Naive thymus-derived CD4-positive, alpha-beta T cell (primary cell): ENCODE data around the gene KIF11. TPM values are rescaled to one million over a fixed set of nuclear protein-coding genes. Genes with fewer than 3 reads are reported as not detected.

Experiments used
- ATAC-seq: fragments of 150-1000 bp; cut with Tn5 transposase; 2 replicates; pipeline ENCODE4 v1.10.0; 2021; ENCODE audit warnings: mild to moderate bottlenecking, moderate library complexity
- CTCF ChIA-PET: fragments of 350-600 bp; sonication (Branson Sonifier 250); formaldehyde crosslinking; loops from one replicate; lab custom pipeline; 2021; ENCODE audit warnings: antibody characterized with exemption; lab: Charles Lee
- POLR2A ChIA-PET: fragments of 350-600 bp; sonication (Branson Sonifier 250); formaldehyde crosslinking; loops from one replicate; lab custom pipeline; 2021; ENCODE audit warnings: antibody characterized with exemption, inconsistent platforms; lab: Charles Lee
- DNase-seq, 9 donors: peaks; one replicate each; pipeline versions ENCODE4 v3.0.0 to v3.0.0-alpha.2; 2020 to 2022; ENCODE audit warnings: mixed read lengths in 1 of 9
- H3K27ac ChIP-seq: one replicate; pipeline ENCODE4 v1.7.0; 2013; ENCODE audit warnings: mild to moderate bottlenecking, low read depth, low read length, moderate library complexity
- H3K27me3 ChIP-seq, 2 donors: one replicate each; pipeline ENCODE4 v1.7.0; 2013; ENCODE audit warnings: low read length in 2 of 2, mild to moderate bottlenecking in 2 of 2, moderate library complexity in 2 of 2; ENCODE audit not compliant: control insufficient read depth in 2 of 2, insufficient read depth in 2 of 2
- H3K36me3 ChIP-seq, 3 experiments: 1 replicate in 2 of 3; 2 replicates in 1 of 3; pipeline ENCODE4 v1.7.0; 2013; ENCODE audit warnings: low read length in 3 of 3, mild to moderate bottlenecking in 3 of 3, moderate library complexity in 1 of 3; ENCODE audit not compliant: insufficient read depth in 3 of 3, control insufficient read depth in 2 of 3
- H3K4me1 ChIP-seq, 2 donors: one replicate each; pipeline ENCODE4 v1.7.0; 2013; ENCODE audit warnings: low read length in 2 of 2, mild to moderate bottlenecking in 2 of 2, moderate library complexity in 1 of 2; ENCODE audit not compliant: control insufficient read depth in 2 of 2, insufficient read depth in 2 of 2
- H3K4me3 ChIP-seq: 2 replicates; pipeline ENCODE4 v1.7.0; 2013; ENCODE audit warnings: mild to moderate bottlenecking, low read length
- H3K9me3 ChIP-seq, 3 experiments: 1 replicate in 2 of 3; 2 replicates in 1 of 3; pipeline ENCODE4 v1.7.0; 2013; ENCODE audit warnings: low read length in 3 of 3; ENCODE audit not compliant: control insufficient read depth in 2 of 3
- H3K27ac Mint-ChIP-seq, 9 donors: one replicate each; pipeline ENCODE4 v1.8.0; 2020 to 2022; ENCODE audit warnings: mixed read lengths in 9 of 9, mild to moderate bottlenecking in 8 of 9, moderate library complexity in 5 of 9, inconsistent platforms in 2 of 9
- H3K27me3 Mint-ChIP-seq, 5 donors: one replicate each; pipeline ENCODE4 v1.8.0; 2021 to 2022; ENCODE audit warnings: mixed read lengths in 5 of 5, mild to moderate bottlenecking in 1 of 5
- H3K36me3 Mint-ChIP-seq, 5 donors: one replicate each; pipeline ENCODE4 v1.8.0; 2020 to 2022; ENCODE audit warnings: mixed read lengths in 5 of 5, mild to moderate bottlenecking in 3 of 5, inconsistent platforms in 1 of 5
- H3K4me1 Mint-ChIP-seq, 7 donors: one replicate each; pipeline ENCODE4 v1.8.0; 2020 to 2022; ENCODE audit warnings: mixed read lengths in 7 of 7, mild to moderate bottlenecking in 3 of 7, inconsistent platforms in 1 of 7
- H3K4me3 Mint-ChIP-seq, 10 donors: one replicate each; pipeline ENCODE4 v1.8.0; 2020 to 2022; ENCODE audit warnings: mild to moderate bottlenecking in 10 of 10, mixed read lengths in 10 of 10, moderate library complexity in 6 of 10, inconsistent platforms in 2 of 10
- H3K9me3 Mint-ChIP-seq, 11 donors: one replicate each; pipeline ENCODE4 v1.8.0; 2020 to 2022; ENCODE audit warnings: mixed read lengths in 11 of 11, mild to moderate bottlenecking in 4 of 11, inconsistent platforms in 1 of 11, moderate library complexity in 1 of 11
- intact Hi-C, 2 donors: fragments of 100-400 bp; cut with micrococcal nuclease; formaldehyde crosslinking; loops; one replicate each; pipeline ENCODE4 v1.15.1; 2023
- polyA plus RNA-seq, 2 donors: library from polyadenylated mRNA; unstranded; fragments of 300-500 nt; fragmentation: Illumina TruSeq; gene quantifications; one replicate each; pipeline ENCODE4 v1.2.3, GENCODE V29; 2021
- total RNA-seq, 6 experiments: library from RNA in 5 of 6; stranded (reverse) in 5 of 6; gene quantifications; 1 replicate in 5 of 6; 2 replicates in 1 of 6; pipeline ENCODE4 v1.2.3 and lab custom pipeline; 2021 to 2026

Gene KIF11
- total and polyA plus RNA-seq, 7 experiments from 2014 or later: 0.19 to 52.6 (median 0.70) TPM

DNA sequence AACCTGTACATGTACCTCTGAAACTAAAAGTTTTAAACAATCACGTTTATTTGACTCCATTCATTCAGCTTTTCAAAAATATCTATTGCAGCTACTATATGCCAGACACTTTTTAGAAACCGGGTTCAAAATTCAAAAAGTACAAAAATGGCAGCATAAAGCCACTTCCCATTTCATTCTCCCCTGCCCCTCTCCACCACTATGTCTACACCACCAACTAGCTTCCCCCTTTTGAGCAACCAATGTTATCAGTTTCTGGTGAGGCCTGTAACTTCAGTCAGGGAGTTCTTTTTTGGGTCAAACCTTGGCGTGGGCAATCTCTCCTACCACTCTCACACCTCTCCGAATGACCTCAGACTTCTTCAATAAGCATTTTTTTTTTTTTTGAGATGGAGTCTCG, 85.3 kb downstream of the KIF11 start:
- Histone ChIP-seq H3K9me3 (no peaks in the 10 kb centered on the region), H3K4me1 (no peaks in the 10 kb centered on the region), H3K27me3 (no peaks in the 10 kb centered on the region), H3K4me3 (no peak overlapping the region), H3K36me3 (no peaks in the 10 kb centered on the region), H3K27ac (no peak overlapping the region)
- ChIA-PET POLR2A (interaction anchor here (0.6 kb wide), 1 partner anchor 952 kb away, joined by 4 read pairs; no protein-coding TSS in a partner anchor), CTCF (no interaction called here)
- H3K9me3 Mint-ChIP-seq: peaks cover 0 to 9% (median 2%) of the 10 kb centered on the region in 11 donors
- intact Hi-C loops: no loop called here
- ATAC-seq: no peak
- H3K4me3 Mint-ChIP-seq: no peak overlapping the region
- H3K27me3 Mint-ChIP-seq: peaks cover 7 to 21% (median 12%) of the 10 kb centered on the region in 5 donors
- no peaks in the 10 kb centered on the region for H3K4me1 Mint-ChIP-seq
- H3K36me3 Mint-ChIP-seq: peaks cover 0 to 3% (median 0%) of the 10 kb centered on the region in 5 donors
- no peak overlapping the region for H3K27ac Mint-ChIP-seq
- no peak for DNase-seq

DNA sequence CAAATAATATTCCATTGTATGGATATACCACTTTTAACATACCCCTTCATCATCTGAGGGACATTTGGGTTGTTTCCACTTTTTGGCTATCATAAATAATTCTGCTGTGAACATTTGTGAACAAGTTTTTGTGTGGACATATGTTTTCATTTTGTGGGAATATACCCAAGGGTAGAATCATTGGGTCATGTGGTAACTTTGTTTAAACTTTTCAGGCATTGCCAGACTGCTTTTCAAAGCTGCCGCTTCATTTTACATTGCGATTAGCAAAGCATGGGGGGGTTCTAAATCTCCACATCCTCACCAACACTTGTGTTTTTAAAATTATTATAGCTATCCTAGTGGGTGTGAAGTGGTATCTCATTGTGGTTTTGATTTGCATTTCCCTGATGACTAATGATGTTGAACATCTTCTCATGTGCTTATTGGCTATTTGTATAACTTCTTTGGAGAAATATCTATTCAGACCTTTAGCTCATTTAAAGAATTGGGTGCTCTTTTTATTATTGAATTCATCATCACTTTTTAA, 88.4 kb downstream of the KIF11 start:
- intact Hi-C loops: no loop called here
- Histone ChIP-seq H3K4me1 (no peaks in the 10 kb centered on the region), H3K36me3 (no peaks in the 10 kb centered on the region), H3K4me3 (no peak overlapping the region), H3K27ac (no peak overlapping the region), H3K9me3 (no peaks in the 10 kb centered on the region), H3K27me3 (no peaks in the 10 kb centered on the region)
- Mint-ChIP-seq H3K9me3 (peaks cover 2 to 27% (median 10%) of the 10 kb centered on the region in 11 donors), H3K27me3 (peaks cover 6 to 51% (median 34%) of the 10 kb centered on the region in 5 donors), H3K4me1 (no peaks in the 10 kb centered on the region), H3K36me3 (peaks cover 0 to 9% (median 0%) of the 10 kb centered on the region in 5 donors), H3K4me3 (no peak overlapping the region), H3K27ac (no peak overlapping the region)
- no peak for ATAC-seq
- ChIA-PET POLR2A (no interaction called here), CTCF (no interaction called here)
- DNase-seq: no peak

DNA sequence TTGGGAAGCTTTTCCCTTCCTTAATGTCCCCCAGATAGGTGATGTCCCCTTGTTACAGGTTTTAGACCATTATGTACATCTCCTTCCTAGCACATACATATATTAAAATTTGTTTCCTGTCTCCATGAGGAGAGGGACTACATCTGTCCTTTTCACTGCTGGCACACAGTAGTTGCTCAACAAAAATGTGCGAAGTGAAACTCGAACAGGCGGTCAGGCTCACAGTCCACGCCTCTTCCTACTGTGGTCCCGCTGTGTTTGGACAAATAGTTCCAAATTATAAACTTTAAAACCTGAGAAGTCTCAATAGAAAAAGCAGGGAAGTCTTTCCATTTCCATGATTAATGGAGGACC, 95.6 kb downstream of the KIF11 start:
- Histone ChIP-seq H3K4me3 (peak overlapping the region; percentile 37), H3K36me3 (no peaks in the 10 kb centered on the region), H3K4me1 (peaks cover 0 to 29% of the 10 kb centered on the region in 2 donors), H3K27ac (no peak overlapping the region), H3K9me3 (no peaks in the 10 kb centered on the region), H3K27me3 (peaks cover 10 to 26% of the 10 kb centered on the region in 2 donors)
- ChIA-PET POLR2A (no interaction called here), CTCF (no interaction called here)
- H3K27me3 Mint-ChIP-seq: peaks cover 31 to 87% (median 73%) of the 10 kb centered on the region in 5 donors
- H3K27ac Mint-ChIP-seq: no peak overlapping the region
- ATAC-seq (no peak), DNase-seq (no peak)
- intact Hi-C loops: loop anchor here in 1 of 2 donors (5.0 kb wide), 1 partner anchor 96 kb away; the partner anchor contains the start of gene KIF11
- peaks cover 0 to 9% (median 0%) of the 10 kb centered on the region in 5 donors for H3K36me3 Mint-ChIP-seq
- H3K9me3 Mint-ChIP-seq: peaks cover 0 to 22% (median 10%) of the 10 kb centered on the region in 11 donors
- peak overlapping the region; percentile 70 to 87 (median 77) for H3K4me3 Mint-ChIP-seq
- H3K4me1 Mint-ChIP-seq: peaks cover 16 to 31% (median 27%) of the 10 kb centered on the region in 7 donors

DNA sequence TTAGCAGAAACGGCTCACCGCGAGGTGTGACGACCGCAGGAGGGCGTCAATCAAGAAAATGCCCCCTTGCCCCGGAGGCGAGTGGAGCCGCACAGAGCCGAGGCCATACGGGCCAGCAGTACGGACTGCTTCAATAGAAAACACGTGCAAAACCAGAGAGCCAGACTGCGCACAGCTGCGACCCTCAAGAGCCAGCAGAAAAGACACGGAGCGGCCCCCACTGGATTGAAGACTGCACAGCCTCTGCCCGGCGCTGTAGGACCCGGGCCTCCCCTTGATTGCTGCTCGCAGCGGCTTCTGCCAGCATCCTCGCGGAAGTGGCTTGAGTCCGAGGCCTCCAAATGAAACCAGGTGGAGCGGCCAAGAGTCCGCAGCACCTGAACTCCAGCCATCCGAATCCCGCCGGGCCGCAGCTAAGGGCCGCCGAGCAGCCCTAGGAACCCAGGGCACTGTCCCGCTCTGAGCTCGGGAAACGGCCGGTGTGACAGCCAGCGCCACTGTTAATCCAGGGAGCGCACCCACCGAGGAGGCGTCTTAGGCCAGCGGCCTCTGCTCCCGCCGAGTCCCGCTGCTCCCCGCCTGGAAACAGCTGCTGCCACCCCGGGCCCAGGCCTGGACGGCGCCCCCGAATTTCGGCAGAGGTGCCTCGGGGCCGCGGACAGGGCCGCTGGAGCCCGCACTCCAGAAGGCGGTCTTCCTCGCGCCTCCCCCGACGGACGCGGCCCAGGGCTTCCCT, 96.2 kb downstream of the KIF11 start:
- DNase-seq (peak in 2 of 9 donors; percentile 16 to 18), ATAC-seq (peak; percentile 17)
- no peak overlapping the region for H3K27ac Mint-ChIP-seq
- intact Hi-C loops: loop anchor here in 1 of 2 donors (5.0 kb wide), 1 partner anchor 97 kb away; the partner anchor contains the start of gene KIF11
- H3K4me1 Mint-ChIP-seq: peaks cover 16 to 31% (median 27%) of the 10 kb centered on the region in 7 donors
- Histone ChIP-seq H3K4me3 (peak overlapping the region; percentile 37), H3K27me3 (peaks cover 10 to 26% of the 10 kb centered on the region in 2 donors), H3K4me1 (peaks cover 0 to 29% of the 10 kb centered on the region in 2 donors), H3K36me3 (no peaks in the 10 kb centered on the region), H3K27ac (no peak overlapping the region), H3K9me3 (no peaks in the 10 kb centered on the region)
- ChIA-PET CTCF (no interaction called here), POLR2A (no interaction called here)
- peaks cover 0 to 9% (median 0%) of the 10 kb centered on the region in 5 donors for H3K36me3 Mint-ChIP-seq
- H3K4me3 Mint-ChIP-seq: peak overlapping the region; percentile 70 to 87 (median 77)
- peaks cover 35 to 88% (median 75%) of the 10 kb centered on the region in 5 donors for H3K27me3 Mint-ChIP-seq
- H3K9me3 Mint-ChIP-seq: peaks cover 0 to 22% (median 10%) of the 10 kb centered on the region in 11 donors

DNA sequence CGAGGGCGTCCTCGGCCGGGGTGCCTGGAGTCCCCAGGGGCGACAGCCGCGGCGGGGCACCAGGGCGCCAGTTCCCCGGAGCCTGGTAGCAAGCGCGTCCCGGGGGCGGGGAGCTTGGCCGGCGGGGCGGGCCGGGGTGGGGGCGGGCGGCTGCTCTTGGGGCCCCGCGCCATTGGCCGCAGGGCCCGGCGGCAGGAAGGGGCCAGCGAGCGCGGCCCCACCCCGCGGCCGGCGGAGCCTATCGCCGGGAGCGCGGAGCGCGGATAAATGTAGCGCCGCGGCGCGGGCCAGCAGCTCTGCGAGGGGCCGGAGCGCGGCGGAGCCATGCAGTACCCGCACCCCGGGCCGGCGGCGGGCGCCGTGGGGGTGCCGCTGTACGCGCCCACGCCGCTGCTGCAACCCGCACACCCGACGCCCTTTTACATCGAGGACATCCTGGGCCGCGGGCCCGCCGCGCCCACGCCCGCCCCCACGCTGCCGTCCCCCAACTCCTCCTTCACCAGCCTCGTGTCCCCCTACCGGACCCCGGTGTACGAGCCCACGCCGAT, 96.8 kb downstream of the KIF11 start, which contains the start of gene HHEX:
Gene HHEX (plus strand): TSS at position 293 of the 548 bp plus-strand sequence. CDS start 32 bp downstream, at position 325.
- Mint-ChIP-seq H3K36me3 (peaks cover 0 to 9% (median 0%) of the 10 kb centered on the region in 5 donors), H3K4me1 (peaks cover 16 to 31% (median 27%) of the 10 kb centered on the region in 7 donors), H3K4me3 (peak within 1 kb of the TSS; percentile 73 to 90 (median 82)), H3K27ac (no peak within 1 kb of the TSS), H3K27me3 (peaks cover 40 to 88% (median 75%) of the 10 kb centered on the region in 5 donors), H3K9me3 (peaks cover 0 to 19% (median 8%) of the 10 kb centered on the region in 11 donors)
- H3K27me3 ChIP-seq: peaks cover 10 to 26% of the 10 kb centered on the region in 2 donors
- peaks cover 0 to 29% of the 10 kb centered on the region in 2 donors for H3K4me1 ChIP-seq
- H3K4me3 ChIP-seq: peak within 1 kb of the TSS; percentile 37
- CTCF ChIA-PET: no interaction called here
- POLR2A ChIA-PET: no interaction called here
- DNase-seq: peak in 3 of 9 donors; percentile 19 to 50 (median 39)
- H3K36me3 ChIP-seq: no peaks in the 10 kb centered on the region
- no peak within 1 kb of the TSS for H3K27ac ChIP-seq
- no peaks in the 10 kb centered on the region for H3K9me3 ChIP-seq
- peak; percentile 82 for ATAC-seq
- intact Hi-C loops: loop anchor here (1.0 to 5.0 kb wide), 4 partner anchors 97 to 383 kb away; partner anchors contain the start of genes KIF11 (in 2 of the 2), CYP26A1 (in 1 of the 2) and EXOC6 (in 1 of the 2)

DNA sequence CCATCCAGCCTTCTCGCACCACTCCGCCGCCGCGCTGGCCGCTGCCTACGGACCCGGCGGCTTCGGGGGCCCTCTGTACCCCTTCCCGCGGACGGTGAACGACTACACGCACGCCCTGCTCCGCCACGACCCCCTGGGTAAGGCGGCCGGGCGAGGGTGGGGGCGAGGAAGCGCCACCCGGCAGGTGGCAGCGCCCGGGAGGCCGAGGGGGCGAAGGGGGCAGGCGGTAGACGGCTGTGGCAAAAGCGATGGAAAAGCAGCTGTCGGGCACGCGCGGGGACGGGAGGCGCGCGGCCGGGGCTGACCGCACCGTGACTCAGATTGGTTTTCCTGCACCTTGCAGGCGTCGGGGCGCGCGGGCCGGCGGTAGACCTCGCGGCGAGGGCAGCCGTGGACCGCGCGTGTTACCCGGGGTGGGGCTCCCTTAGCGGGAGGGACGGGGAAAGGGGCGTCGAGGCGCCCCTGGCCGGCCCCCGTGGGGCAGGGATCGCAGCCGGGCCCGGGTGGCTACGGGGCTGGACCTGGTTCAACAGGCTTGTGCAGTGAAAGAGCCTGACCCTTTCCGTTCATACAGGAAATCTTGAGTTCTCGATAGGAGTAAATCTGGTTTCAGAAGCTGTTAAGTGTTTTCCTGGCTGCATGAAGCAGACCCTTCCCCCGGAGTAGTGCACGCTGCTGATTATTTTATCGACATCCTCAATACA, 97.4 kb downstream of the KIF11 start:
- DNase-seq: peak in 4 of 9 donors; percentile 19 to 72 (median 37)
- POLR2A ChIA-PET: no interaction called here
- peak overlapping the region; percentile 8 for H3K4me3 ChIP-seq
- no peak overlapping the region for H3K27ac ChIP-seq
- peak overlapping the region; percentile 72 to 90 (median 82) for H3K4me3 Mint-ChIP-seq
- CTCF ChIA-PET: no interaction called here
- no peak overlapping the region for H3K27ac Mint-ChIP-seq
- intact Hi-C loops: loop anchor here (1.0 to 5.0 kb wide), 3 partner anchors 98 to 382 kb away; partner anchors contain the start of genes CYP26A1 (in 1 of the 2), EXOC6 (in 1 of the 2) and KIF11 (in 1 of the 2)
- H3K4me1 ChIP-seq: peaks cover 0 to 29% of the 10 kb centered on the region in 2 donors
- H3K27me3 Mint-ChIP-seq: peaks cover 44 to 87% (median 77%) of the 10 kb centered on the region in 5 donors
- no peaks in the 10 kb centered on the region for H3K36me3 ChIP-seq
- no peaks in the 10 kb centered on the region for H3K9me3 ChIP-seq
- peak; percentile 72 for ATAC-seq
- peaks cover 10 to 26% of the 10 kb centered on the region in 2 donors for H3K27me3 ChIP-seq
- peaks cover 16 to 31% (median 27%) of the 10 kb centered on the region in 7 donors for H3K4me1 Mint-ChIP-seq
- peaks cover 0 to 7% (median 0%) of the 10 kb centered on the region in 5 donors for H3K36me3 Mint-ChIP-seq
- peaks cover 0 to 13% (median 5%) of the 10 kb centered on the region in 11 donors for H3K9me3 Mint-ChIP-seq
